COLO829 (cell line): ENCODE data around the gene FAR2.
A peak's percentile ranks its signal among the peaks of the same experiment; 100 is the strongest.

Experiments used
- DNase-seq: peaks from one replicate; pipeline ENCODE4 v3.0.0; 2012; ENCODE audit warnings: low spot score

The FAR2 gene

GRCh38 chr12:29204521-29204920, 55.4 kb downstream of the FAR2 start:
- no peak for DNase-seq

DNA sequence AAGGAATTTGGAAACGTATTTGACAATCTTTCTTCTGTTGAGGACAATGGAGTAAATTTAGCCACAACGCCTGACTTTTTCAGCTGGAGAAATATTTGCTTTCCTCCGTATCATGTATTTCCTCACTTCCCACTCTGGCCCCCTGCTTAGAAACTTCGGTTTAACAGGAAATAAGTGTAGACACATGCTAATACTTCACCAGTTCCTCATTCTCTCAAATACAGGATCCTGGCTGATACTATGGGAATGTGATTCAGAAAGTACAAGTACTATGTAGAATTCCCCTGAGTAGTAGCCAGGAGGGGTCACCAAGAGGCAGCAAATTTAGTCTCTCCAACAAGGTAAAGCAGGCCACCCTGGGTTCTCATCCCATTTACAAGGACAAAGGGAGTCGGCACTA, 58.0 kb downstream of the FAR2 start:
- no peak for DNase-seq

DNA sequence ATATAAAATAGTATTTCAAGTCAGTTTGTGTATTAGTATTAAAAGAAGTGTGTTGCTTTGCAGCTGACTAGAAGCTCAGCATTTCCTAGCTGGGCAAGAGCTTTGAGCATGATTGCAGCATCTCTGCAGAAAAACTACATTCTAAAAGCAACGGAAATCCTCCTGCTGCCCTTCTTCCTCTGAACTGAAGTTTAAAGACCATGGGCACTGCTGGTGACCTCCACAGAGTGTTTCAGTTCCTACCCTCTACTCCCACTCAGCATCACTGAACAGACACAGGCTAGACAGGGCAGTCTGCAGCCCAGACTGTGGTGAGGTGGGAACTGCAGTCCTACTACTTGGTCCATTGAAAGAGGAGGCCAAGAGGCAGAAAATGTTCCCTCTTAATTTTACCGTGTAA, 59.0 kb downstream of the FAR2 start:
- no peak for DNase-seq

DNA sequence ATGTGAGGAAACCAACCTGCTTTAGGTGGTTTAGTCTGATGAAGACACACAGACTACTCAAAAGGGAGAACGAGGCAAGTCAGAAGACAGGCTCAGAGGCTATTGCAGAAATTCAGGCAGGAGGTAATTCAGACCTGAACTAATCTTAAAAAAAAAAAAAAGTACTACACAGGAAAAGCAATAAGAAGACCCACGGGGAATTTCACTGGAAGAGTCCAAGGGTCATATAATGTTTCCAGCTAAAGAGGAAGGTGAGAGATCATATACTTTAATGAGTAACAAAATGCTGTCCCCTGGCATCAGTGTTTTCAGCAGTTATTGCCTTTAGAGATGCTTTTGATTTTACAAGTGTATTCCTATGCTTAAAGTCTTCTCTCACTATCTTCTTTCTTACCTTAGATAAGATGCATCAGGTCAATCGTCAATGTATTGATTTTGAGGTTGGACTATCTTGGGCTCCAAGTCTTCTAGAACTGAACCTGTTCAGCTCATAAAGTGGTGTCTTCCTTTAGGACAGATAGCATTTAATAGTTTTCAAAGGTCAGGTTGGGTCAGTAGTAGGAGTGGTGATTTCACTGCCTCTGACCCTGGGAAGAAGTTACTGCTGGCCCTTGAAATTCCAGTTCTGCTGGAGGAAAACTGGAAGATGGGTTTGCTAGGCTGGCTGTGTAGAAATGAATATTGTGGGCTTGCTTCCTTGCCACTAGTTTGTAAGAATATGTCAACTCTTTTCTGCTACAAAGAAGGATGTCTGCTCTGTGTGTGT, 60.0 kb downstream of the FAR2 start:
- no peak for DNase-seq

DNA sequence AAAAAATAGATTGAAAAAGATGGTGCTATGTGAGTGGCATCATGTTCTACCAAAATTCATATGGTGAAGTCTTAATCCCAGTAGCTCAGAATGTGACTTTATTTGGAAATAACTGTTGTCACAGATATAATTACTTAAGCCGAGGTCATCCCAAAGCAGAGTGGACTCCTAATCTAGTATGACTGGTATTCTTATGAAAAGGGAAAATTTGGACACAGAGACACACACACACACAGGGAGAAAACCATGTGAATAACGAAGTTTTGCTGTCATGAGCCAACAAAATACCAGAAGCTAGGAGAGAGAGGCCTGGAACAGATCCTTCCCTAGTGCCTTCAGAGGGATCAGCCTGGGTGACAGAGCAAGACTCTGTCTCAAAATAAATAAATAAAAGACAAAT, 62.6 kb downstream of the FAR2 start:
- no peak for DNase-seq

DNA sequence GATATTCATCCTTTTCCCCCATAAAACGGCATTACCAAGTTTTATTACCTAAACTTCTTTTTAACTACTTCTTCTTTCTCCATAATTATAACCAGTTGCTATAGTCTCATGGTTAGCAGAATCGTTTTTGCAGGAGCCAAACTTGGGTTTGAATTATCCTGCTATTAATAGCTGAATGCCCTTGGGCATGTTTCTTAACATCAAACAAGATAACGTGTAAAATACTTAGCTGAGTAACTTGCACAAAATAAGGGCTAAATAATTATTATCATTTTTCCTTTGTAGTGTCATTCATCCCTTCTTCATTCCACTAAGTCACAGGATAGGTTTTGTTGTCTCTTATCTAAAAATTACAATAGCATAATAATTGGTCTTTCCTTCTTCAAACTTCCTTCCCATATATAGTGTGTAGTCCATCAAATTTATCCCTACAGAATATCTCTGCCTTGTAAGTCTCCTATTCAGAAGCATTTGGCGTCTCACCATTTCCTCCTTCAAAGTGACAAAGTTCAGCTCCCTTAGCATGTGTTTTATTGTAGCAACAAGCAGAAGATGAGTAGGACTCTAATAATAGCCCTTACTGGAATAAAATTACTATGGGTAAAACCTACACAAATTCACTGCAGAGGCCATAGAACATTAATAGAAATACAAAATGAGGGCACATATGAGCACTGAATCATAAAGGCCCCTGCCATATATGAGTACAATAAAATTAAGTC, 63.8 kb downstream of the FAR2 start:
- no peak for DNase-seq

GRCh38 chr12:29216266-29216665, 67.2 kb downstream of the FAR2 start:
- no peak for DNase-seq

DNA sequence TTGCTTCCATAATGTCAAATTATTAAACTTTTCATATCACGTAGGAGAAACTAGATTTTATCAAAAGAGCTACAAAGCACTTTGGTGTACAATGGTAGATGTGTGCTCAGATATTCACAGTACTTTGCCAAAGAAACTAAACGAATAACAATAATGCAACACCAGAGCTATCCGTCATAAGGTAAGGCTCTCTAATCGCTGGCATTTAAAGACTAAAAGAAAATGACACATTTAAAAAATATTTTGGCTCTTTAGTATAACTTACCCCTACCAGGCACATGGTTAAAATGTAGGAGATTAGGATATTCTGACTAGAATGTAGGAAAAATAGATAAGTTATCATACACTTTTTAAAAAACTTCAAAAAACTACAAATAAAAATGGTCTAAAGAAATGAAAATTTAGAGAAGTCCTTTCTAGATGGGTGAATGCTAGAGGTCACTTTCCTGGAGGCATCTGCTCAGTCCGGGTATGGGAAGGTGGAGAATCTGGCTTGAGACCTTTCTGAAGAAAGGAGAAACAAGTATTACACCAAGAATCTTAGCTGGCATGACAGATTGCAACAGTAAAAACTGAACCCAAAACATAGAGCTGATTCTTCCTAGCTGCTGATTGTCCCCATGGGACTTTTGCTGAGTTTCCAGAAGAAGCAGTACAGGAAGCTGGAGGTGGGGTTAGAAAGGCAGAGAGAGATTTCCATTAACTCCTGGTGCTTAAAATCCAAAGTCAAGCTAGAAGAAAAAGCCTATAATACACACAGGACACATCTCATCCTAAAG, 67.9 kb downstream of the FAR2 start:
- peak; percentile 65 for DNase-seq

DNA sequence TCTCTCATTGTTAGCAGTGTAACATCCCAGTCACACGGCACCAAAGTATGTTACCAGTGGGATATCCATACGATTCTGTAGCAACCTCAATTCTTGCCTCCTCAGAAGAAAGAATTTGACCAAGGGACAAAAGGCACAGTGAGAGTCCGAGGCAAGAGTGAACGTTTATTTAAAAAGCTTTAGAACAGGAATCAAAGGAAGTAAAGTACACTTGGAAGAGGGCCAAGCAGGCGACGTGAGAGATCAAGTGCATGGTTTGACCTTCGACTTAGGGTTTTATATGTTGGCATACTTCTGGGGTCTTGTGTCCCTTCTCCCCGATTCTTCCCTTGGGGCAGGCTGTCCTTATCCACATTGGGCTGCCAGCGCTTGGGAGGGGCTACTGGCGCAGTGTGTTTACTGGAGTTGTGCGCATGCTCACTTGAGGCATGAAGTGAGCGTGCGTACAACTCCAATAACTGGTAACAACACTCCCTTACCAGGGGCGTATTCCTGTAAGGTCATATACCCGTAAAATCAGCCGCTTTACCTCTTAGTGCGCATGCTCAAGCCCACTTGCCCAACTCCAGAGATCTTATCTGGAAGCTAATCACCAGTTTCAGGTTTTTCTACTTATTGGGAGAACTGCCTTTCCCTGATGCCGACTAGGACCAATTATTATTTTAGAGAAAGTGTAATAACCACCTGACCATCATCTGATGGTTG, 71.7 kb downstream of the FAR2 start:
- DNase-seq = no peak

- DNase-seq = no peak
Measured at GRCh38 chr12:29222200-29222599, 73.1 kb downstream of the FAR2 start.

GRCh38 chr12:29223426-29223825, 74.3 kb downstream of the FAR2 start:
- no peak for DNase-seq

- no peak for DNase-seq
Measured at GRCh38 chr12:29223956-29224543, 75.0 kb downstream of the FAR2 start.

GRCh38 chr12:29224572-29224971, 75.5 kb downstream of the FAR2 start:
- DNase-seq = no peak

DNA sequence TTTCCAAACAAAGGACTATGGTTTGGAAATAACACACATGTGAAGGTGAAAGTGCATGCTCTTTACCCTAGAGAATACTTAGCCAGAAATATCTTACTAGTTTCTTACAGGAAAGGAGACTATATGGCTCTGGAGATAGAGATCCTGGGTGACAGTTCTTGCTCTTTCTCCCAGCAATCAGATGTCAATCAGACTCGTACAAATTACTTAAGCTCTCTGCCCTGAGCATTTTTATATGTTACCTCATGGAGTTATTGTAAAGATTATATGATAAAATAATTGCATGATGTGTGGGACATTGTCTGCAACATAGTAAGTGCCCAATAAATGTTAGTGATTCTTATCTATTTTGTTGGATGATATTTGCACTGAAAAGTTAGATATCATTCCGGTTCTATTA, 76.8 kb downstream of the FAR2 start:
- no peak for DNase-seq

DNA sequence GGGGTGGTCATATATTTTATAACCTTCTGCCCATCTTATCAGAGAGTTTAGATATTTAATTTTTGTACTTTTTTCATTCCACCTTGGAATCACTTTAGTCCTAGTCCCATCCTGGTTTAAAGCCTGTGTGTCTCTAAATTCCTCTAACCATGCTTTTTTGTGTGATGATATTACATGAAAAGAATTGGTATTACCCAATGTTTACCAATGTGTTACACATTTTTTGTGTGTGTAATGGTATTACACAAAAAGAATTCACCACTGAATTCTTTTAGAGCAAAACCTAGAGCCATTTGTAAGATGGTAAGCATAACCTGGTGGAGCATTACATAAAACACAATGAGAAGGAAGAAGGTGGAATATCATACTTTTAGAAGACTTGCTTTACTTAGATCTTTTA, 77.5 kb downstream of the FAR2 start:
- no peak for DNase-seq

GRCh38 chr12:29228474-29229157, 79.5 kb downstream of the FAR2 start:
- no peak for DNase-seq

GRCh38 chr12:29229158-29229505, 80.1 kb downstream of the FAR2 start:
- DNase-seq = no peak

DNA sequence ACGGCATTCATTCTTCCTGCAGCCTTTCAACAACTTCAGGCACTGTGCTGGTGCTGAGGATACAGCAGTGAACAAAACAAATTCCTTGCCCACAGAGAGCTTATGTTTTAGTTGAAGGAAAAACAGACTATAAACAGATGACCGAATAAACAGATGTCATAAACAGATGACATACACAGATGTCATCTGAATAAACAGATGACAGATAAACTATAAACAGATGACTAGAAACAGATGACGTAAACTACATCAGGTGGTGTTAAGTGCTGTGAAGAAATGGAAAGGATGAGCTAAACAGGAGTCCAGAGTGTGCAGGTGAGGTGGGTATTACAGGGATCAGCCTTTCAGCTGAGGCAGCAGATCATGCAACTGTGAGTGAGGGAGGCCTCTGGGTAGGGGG, 80.9 kb downstream of the FAR2 start:
- no peak for DNase-seq

DNA sequence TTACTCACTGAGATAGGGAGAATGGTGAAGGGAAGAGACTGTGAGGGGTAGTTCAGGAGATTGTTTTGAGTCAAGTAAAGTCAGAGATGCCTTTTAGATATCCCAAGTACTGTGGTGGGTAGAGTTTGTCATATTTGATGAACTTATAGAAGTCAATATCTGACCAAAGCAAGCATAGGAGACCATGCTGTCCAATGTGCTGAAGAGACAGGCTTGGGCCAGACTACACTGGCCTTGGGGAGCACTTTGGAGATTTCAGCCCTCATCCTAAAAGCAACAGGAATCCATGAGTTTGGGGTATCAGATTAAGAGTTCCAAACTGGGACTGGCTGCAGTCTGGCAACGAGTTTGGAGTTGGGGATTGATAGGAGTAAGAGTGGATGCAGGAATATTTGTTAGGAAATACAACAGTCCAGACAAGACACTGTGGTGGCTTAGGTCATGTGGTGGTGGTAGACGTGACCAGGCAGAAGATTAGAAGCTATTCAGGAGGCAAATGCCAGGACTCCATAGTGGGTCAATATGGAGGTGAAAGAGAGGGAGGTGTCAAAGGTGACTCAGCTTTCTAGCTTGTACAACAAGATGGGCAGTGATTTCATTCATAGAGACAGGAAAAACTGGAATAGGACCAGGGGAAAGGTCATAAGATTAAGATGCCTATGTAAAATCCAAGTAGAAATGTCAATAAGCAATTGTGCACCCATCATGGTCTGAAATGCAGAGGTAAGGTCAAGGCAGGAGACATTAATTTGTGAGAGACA, 81.9 kb downstream of the FAR2 start:
- DNase-seq = no peak

- DNase-seq = no peak
Measured at GRCh38 chr12:29232086-29232485, 83.0 kb downstream of the FAR2 start.

DNA sequence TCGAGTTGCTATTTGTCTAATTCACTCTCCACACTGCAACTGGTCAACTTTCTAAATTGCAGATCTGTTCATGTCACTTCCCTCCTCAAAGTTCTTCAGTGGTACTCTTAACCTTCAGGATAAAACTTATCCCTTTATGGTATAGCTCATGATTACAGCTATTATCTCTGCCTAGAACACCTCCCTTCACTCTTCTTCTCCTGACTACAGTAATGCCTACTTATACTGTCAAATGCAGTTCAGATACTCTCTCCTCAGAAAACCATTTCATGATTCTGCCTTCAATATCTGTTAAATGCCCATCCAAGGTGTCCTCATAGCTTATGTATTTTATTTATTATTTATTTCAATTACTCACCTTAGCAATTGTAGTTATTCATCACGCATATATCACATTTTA, 85.5 kb downstream of the FAR2 start:
- DNase-seq = no peak
